Activated CD8-positive, alpha-beta memory T cell treated with anti-CD3 and anti-CD28 coated beads, Interleukin-2, amount 50 U/mL, for 24 hours (primary cell): ENCODE data around the gene HOXA6.
A peak's percentile ranks its signal among the peaks of the same experiment; 100 is the strongest.

Experiments
- DNase-seq: peaks from one replicate; pipeline ENCODE4 v3.0.0-alpha.2; 2020; ENCODE audit errors: extremely low read depth

HOXA6 gene

DNA sequence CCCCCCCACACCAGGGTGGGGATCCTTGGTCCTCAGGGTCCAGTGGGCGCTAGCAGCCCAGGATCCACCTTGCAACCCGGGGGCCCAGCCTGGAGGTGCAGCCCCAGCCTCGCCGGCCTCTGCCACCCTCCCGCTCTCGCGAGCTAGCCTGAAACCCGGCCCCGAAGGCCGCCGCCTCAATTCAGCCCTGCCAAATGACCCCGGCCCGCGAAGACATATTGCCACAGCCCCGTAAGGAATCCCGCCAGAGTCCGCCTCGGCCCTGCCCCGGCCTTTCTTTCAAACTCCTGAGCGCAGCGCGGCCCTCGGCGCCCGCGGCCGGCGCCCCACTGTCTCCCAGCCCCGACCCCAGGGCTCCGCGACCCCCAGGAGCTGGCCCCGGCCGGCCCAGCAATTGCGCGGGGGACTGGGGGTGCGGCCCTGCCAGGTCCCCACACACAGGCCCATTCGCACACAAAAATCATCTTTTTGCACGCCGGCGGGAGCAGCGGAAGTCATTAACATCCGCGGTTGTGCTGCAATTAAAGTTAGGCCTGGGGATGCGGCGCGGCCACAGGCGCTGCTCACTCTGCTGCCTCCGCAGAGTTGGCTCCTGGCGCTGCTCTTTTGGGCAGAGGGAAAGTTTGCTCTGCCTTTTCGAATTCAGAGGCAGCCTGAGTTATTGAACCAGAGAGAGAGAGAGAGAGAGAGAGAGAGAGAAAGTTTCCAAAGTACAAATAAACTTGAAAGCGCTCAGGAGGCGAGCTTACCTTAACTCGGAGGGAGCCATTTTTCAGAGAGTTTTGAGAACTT is 8.0 kb downstream of the HOXA6 start:
- DNase-seq, result no peak

DNA sequence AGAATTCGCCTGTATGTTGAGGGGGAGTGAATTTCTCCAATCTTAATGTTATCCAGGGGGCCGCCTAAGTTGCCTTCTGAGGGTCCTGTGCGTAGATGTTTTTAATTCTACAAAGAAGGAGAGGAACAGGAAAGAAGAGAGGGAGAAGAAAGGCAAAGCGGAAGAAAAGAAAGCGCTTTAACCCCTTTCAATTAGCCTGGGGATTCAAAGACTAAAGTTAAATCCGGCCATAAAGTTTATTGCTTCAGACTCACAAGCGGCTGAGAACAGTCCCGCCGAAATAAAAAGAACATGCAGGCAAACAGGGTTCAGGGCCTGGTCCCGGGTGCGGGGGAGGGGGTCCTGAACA is 8.6 kb downstream of the HOXA6 start:
- DNase-seq, result no peak

DNA sequence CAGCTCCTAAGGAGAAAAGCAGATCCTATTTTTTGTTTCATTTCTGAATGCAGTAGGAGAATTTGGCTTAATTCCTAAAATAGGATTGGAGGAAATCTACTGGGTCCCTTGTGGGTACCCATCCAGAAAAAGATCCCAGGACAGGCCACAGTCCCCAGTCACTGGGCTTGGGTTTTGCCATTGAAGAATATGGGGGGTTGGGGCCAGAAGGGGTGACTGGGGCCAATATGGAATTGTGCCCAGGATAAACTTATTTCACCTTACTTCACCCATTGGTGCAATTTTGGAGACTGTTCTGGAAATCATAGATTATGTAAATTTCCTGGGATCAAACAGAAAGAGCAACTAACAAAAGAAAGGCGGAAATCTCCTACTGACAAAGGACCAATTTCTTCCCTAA is 9.1 kb downstream of the HOXA6 start:
- no peak for DNase-seq

DNA sequence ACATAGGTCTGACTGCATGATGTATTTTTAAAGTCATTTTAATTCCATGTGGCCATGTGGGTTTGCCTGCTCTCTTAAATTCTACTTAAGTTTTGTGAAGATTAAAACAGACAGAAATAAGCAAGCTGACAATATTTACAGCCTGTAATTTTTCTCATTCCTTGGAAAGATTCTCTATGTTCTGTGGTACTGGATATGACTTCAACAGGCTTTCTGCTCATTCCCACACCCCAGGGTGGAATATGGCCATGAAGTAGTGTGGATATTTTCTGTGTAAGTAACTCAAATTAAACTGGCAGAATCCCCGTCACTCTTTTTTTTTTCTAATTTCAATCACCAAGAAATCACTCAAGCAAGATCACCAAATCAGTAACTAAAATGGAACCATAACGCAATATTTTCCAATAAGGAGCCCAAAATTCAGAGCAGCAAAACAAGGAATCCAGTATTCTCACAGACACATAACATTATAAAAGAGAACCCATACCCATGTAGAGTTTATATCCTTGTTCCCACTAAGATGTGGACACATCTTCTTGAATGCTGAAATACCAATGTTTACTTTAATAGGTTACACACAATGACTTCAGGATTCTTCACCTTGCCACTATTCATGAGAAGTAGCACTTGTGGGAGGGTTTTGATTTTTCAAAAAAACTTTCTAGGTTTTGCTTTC is 9.8 kb downstream of the HOXA6 start:
- DNase-seq, result no peak

DNA sequence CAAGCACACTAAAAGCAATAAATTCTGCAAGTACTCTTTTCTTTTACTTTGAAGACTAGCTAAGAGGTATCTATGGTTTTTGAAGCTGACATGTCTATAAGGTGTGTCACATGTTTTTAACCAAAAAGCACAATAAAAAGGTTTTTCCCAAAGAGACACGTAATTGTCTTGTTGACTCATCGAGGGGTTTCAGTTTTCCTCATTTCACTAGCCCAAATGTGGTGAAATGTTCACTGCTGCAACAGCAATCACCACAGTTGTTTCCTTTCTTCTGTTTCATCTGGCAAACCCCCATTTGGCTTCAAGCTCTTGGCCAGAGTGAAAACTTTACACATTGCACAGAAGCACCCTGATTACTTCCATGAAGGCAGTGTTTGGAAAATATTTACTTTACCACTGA is 13.2 kb downstream of the HOXA6 start:
- no peak for DNase-seq

DNA sequence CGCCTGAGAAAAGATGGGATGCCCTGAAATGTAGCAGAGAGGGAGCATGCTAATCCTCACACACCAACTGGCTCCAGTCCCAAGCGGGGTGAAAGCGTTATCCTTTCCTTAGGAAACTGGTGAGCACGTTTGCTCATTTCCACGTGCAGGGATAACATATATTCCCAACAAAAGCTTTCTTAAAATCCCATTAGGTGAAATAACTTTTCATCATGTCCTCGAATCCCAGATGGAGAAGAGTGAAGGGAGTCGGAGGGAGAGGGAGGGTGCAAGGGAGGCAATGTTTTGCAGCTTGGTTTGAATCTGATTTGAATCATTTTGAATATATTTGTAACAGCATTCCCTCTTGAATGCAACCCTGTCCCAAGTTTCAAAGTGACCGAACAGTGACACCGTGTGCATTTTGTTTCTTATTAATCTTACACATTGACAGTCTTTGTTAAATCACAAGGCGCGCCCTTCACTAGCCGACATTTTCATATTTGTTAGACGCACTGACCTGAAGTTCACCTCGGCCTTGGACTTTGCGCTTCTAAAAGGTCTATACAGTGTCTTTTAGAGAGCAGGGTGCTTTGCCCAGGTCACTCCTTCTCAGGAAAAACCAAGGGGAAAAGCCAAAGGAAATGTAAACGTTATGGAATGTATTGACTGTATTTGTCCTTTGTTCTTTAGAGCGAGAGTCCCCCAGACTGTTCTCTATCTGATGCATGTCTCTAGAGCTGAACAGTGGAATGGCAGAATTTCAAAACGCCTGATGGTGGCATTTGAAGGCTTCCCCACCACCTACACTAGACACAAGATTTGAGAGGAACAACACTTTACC is 14.0 kb downstream of the HOXA6 start:
- DNase-seq, result no peak

DNA sequence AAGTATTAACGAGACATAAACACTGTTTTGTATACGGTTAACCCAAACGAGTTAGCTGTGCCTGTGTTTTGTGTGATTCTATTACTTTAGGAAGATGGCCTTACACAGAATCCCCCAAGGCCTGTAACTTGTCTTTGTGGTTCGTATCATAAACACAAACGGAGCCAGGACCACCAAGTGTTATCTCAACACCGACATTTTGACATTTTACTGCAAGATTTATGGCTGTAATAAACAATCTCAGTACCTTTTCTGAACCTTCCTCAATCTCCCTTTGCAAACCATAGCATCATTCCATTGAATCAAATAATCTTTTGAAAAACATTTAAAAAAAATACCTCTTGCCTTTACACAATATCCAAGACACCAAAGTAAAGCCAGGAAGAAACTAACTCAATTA is 14.6 kb downstream of the HOXA6 start:
- no peak for DNase-seq

DNA sequence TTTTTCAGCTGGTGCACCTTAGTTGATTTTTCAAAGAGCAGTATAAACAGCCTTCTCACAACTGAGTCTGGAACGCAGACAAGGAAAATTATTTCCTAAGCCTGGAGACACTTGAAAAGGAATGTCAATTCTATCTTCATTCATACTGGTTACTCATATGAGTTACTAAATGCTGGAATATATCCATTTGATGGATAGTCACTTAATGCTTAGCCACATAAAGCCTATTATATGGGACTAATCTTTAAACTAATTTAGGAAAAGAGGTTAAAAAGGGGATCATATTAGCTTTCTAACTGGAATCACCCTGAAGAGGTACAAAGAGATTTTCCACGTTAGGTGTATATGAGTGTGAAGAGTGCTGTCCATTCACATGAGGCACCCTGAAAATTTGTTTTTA is 15.4 kb downstream of the HOXA6 start:
- DNase-seq, result no peak

DNA sequence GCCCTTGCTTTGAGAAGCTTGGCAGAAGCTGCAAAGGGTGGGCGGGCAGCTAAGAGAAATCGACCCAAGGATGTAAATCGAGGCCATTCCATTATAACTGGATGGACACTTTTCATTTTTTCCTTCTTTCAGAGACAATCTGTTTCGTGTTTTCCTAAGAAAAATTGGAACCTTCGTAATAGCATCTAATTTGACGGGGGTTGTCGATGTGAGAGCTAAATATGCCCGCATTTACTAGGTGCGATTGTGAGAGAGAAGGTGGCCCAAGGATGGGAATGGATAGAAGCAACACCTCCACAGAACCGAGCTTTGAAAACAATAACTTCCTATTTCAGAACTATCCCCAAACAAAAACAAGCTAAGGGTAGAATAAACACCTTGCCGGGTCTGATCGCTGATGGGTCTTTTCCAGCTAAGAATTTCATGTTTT is 16.2 kb downstream of the HOXA6 start:
- no peak for DNase-seq

DNA sequence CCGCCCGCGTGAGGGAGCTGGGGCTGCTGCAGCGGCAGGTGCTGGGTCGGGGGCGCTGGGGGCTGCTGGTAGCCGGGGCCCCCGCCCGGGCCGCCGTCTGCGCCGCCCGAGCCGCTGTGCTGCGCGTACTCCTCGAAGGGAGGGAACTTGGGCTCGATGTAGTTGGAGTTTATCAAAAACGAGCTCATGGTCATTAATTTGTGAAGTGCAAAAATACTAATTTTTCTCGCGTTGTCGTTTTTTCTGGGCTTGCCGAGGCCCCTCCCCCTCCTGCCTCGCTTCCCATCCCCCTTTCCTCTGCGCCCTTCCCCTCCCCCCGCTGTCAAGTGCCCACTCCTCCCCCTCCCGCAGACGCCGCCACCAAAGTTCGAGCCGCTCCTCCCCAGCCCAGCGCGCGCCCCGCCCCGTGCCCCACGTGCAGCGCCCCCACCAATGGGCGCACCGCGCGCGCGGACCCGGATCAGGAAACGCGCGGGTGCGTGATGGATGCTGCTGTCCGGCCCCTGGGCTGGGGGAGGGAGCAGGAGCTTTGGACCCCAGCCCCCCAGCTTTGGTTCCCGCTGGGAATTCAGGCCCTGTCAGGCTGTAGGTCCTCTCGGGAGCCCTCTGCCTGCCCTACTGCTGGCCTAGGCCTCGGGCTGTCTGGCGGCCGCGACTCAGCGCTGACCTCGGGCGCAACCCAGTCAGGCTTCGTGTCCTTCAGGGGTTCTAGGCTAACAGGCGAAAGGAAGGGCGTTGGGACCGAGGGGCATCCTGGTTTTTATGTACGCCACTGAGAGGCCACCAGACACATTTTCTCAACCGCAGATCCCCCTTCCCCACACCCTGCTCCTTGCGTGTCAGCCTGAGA is 16.8 kb downstream of the HOXA6 start, which contains the start of gene HOXA4:
HOXA4 (minus strand) TSS at position 218 of the 850 bp plus-strand sequence; CDS start at position 194, 24 bp downstream.
- DNase-seq, result peak; percentile 43

DNA sequence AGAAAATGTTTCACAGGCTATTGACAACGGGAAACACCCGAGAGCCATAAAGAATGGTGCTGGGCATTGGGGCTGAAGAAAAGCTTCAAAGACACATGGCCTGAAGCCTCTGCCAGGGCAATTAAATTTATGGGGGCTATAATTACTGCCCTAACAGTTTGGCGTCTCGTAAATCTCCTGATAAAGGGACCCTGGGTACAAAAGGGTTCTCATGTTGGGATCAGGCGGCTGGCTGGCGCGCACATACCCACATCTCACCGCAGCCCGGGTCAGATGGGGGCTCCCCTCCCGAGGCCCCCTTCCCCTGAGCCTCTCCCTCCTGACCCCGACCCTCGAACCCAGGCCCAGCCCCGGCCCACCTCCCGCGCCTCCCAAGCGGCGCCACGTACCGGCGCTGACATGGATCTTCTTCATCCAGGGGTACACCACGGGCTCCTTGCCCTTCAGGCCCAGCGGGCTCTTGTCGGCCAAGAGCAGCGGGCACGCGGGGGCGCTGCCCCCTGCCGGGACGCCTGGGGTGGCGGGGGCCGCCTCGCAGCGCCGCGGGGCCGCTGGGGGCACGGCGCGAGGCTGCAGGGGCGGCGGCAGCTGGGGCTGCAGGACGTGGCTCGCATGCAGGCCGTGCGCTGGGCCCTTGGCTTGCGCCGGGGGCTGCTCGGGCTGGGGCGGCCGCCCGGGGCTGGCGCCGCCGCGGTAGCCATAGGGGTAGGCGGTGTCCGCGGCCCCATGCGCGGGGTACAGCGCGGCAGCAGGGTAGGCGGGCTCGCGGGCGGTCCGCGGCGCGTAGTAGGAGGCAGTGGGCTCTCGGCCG is 17.6 kb downstream of the HOXA6 start:
- DNase-seq, result no peak

DNA sequence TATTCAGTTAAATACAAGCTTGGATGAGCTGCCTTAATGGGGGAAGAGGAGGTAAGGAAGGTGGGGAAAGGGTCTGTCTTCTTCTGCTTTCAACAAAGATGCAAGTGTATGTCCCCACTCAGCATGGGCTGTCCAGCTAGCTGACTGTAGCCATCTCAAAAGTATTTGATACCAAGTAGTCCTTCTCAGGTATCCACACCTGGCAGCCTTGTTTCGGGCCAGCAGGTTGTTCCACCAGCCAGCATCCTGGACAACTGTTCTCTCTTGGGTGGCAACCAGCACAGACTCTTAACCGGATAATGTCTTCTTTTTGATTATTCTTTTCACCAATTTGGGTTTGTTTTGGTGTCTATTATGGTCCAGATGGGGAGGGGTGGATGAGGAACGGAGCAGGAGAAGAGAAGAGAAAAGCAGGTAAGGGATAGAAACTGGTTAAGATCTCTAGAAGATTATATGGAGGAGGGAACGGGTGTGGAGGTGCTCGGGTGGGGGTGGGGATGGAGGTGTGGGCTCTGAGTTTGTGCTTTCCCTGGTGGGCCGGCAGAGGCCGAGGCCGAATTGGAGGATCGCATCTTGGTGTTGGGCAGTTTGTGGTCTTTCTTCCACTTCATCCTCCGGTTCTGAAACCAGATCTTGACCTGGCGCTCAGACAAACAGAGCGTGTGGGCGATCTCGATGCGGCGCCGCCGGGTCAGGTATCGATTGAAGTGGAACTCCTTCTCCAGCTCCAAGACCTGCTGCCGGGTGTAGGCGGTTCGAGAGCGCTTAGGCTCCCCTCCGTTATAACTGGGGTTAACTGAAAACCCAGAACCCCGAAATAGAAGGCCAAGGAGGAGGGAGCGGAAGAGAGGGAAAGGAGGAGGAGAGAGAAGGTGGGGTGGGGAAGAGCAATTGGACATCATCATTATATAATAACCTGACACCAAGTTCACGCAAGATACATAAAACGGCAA is 18.5 kb downstream of the HOXA6 start:
- no peak for DNase-seq

DNA sequence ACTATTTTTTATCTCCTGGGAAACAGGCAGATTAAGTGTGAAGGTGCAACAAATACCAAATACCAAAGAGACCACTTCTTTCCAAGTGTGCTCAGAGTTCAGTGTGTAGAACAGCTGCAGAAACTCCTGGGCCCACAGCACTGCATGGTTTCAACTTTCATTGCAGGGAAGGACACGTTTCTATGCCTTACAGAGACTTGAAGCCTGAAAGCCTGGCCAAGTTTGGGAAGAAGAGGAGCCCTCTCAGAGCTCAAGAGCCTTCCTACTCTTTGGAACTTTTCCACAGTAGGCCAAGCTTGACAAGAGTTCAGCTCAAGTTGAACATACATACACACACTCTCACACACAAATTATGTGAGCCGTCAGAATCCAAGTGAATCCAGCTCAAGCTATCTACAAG is 19.5 kb downstream of the HOXA6 start:
- DNase-seq, result no peak

DNA sequence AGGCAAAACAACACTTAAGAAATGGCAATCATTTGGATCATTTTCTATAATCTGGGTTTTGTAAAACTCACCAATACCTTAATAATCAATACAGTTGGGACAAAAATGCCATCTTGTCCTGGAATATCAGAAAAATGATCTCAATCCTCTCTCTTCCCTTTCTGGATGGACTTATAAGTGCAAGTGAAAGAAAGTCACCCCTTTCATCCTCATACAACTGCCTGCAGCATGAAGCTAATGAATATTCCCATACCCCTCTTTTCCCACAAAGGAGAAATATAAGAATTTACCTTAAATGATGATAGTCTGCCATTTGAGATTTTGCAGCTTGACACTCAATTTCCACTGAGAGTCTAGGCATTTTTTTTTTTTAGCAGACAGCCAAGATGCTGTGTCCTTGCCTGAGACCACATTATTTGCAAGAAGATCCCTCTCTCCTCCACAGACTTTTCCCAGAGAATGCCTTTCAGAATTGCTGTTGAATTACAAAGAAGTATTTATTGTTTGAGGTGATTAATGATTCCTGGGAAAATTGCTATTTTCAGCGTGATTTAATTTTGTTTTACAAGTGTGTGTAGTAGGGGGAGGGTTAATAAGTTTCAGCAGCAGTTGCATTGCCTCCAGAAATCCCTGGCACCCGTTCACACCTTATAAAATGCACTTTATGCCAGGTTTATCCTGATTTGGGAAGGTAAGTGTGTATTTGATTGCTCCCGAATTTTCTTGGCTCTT is 20.8 kb downstream of the HOXA6 start:
- no peak for DNase-seq

DNA sequence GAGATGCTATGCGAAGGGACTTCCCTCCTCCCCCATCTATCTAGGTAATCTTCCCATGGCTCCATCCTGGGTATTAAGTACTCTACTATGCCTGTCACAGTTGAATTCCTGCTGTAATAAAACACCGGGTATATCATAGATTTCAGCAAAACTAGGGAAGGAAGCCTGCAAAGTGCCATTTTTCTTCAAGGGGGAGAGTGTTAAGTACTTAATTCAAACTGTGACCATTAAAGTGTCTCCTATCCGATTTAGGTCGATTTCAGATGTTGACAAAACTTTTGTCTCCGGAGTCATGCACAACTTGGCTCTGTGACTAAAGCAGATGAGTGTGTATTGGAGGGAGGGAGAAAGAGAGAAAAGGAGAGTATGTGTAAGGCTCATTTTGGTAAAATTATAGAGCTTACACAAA is 21.6 kb downstream of the HOXA6 start:
- DNase-seq, result no peak

DNA sequence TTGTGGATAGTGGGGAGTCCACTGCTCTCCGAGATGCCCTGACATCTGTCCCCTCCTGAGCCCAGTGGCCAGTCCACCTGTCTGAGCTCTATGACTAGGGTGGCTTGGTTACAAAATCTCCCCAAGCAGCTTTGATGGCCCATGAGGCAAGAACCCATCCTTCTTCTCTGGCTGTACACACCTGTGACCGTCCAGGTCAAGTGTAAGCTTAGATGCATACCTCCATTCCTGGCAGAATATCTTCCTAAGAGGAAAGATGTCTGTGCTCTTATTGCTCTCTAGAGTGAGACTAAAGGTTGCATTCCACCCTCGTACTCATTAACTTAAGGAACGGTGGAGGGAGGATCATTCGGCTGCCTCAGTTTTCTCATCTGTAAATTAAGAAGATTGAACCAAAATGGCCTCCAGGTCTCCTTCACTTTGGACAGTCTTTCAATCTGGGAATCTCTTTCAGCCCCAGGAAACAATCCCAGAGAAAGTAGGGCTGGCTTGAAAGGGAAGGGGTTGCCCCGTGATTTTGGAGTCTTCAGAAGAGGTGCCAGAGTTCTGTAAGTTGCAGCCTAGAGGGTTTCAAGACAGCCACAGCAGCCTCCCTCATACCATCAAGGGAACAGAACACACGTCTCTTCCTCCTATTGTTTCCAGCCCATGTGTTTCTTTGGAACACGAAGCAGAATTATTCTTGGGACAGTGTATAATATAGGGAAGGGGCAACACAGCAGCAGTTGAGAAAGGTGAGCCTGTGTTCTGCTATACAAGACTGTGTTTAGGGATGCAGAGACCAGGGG is 22.5 kb downstream of the HOXA6 start:
- no peak for DNase-seq

DNA sequence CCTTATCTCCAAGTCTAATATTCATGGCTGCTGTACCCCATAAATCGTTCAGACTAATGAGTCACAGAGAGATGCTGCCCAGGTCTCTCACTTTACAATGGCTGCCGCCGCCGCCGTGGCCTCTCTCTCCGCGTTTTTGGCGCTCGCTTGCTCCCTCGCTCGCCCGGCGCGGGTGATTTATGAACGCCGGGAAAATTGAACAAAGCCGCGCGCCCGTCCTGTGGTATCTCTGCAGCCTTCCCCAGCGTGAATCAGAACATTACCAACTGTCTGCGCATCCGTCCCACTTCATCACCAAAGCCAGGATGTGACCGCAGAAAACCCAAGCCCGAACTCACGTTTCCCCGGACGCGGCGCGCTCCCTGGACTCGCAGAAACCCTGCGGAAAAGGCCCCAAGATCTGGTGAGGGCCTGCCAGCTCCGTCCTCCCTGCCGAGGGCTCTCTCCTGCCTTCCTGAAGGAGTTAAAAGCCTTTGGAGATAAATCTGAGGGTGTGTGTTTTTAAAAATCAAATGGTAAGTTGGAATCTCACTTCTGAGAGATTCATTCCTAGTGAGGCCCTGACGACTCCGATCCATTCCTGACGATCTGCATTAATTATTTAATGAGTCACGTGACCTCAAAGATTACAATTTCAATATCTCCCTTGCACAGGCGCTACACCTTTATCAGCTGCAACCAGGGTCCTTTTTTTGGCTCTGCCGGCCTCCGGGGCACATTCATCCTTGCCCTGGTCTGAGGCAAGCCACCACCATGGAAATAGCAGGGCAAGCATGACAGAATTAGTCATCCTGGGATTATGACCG is 23.3 kb downstream of the HOXA6 start:
- no peak for DNase-seq
